SKM-1 treated with dmso at 0.1 percent for 144 hours (cell line): Measurements from ENCODE around the gene SMG6.
"Not testable (repeated sequence)": the region's sequence is repeated elsewhere in the genome, so short reads cannot be mapped to it uniquely, and the experiment has no call there.

Experiments
- DNase-seq: peaks from one replicate; lab custom pipeline; 2025; ENCODE audit not compliant: unreplicated experiment; lab: John Stamatoyannopoulos, UW

SMG6 gene

DNA sequence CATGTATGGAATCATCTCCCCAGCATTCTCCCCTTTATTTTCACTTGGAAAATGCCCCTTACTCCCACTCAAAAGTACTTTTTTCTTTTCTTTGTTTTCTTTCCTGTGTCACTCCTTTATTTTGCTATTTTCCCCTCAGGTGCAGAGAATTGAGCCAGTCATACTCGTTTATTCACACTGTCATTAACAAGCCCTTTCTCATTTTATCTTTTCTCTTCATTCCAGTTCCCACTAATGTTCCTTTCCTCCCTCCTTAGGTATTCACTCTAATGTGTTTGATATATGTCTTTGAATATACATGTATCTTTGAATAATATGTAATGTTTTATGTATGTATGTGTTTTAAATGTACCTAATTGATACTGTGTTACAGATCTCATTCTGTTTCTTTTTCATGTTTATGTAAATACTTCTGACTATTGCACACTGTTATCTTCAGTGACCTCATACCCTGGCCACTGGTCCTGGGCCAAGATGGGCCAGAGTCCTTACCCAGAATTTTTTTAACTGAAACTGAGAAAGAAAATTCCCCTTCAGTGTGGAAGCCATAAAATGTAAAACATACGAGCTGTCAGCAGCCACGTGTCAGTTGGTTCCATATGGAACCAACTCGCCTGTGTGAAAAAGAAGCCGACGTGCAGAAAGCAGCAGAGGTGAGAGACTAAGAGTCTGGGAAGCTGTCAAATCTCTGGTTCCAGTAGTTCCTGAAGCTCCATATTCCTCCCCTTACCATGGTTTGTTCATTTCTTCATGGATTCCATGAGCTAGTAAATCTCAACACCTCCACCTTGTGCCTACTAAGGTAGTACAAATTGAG lies 6.0 kb upstream of the SMG6 start:
- DNase-seq: no peak

DNA sequence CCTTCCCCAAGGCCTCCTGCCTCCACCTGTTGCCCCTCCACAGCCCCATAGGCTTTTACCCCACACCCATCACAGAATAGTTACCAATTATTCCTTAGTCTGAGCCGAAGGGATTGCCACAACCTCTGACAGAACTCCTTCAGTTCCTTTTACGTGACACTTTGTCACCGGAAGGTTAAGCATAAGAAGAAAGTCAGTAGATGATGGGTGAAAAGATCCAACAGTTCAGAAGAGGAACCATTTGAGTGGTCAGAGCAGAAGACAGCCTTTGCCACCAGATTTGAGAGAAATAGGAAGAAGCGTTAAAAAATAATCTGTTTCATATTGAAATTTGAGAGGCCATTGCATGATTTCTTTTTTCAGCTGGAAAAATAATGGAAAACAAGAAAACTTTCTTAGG lies 1.3 kb upstream of the SMG6 start:
- DNase-seq: no peak

DNA sequence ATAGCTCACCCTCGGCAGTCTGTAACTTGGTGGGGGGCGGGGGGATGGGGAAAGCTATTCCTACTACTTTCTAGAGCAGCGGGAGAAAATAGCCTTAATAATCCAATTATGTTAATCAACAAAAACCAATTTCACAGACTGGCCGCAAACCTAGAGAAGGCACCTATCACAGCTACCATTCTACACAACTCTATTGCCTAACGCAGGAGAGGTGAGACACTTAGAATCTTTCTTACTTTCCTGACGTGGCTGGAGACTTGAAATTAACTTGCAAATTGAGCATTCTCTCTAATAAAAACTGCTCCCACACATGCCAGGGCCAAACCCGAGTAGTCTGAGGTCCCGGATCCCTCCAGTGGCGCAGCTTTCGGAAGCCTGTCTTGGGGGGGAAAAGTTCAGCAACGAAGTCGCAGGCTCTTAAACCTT lies 794 bp downstream of the SMG6 start:
- DNase-seq: no peak

DNA sequence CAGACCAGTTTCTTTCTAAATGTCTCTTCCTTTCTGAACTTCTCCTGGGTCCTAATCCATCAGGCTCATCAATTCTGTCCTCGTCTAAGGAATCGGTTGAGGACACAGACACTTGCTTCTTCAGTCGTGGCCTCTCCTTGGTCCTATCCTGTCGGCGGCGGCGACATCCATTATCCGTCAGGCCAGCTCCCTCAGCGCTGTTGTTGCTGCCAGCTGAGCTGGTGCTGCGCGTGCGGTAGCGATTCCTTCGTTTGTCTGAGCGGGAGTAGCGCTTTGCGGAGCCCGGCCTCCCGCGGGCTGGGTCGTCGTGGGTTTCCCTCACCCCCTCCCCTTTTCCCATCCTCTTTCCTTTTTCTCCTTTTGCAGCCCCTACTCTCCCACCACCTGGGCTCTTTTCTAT lies 3.8 kb downstream of the SMG6 start:
- DNase-seq: no peak

DNA sequence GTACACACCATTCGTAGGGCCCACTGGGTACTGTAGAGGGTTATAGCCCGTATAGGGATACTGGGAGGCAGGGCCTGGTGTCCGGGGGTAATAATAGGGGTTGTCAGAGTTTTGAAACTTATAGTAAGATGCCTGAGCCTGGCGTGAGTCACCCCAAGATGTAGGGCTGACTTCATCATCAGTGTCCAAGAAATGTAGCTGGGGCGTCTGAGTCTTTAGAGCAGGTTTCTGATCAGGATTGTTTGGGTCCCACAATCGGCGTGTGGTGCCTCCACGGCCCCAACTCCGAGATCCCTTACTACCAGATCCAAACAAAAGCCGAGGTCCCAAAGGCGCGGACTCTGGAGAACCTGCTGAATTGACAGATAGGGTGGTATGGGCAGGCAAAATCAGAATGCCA lies 4.4 kb downstream of the SMG6 start:
- no peak for DNase-seq

DNA sequence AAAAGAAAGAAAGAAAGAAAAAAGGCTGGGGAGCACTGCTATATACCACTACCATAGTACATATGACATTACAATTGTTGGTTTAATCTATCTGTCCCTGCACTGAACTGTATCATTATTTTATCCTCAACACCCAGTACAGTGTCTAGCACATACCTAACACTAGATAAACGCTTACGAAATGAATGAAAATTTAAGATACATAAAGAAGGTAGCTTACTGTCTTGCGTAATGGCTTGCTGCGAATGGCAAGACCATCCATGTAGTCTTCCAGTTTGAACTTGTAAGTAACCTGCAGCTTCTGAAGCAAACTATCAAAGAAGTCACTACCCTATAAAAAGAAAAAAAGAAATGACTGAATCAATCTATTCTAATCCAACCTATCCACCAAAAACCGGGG lies 6.6 kb downstream of the SMG6 start:
- no peak for DNase-seq

DNA sequence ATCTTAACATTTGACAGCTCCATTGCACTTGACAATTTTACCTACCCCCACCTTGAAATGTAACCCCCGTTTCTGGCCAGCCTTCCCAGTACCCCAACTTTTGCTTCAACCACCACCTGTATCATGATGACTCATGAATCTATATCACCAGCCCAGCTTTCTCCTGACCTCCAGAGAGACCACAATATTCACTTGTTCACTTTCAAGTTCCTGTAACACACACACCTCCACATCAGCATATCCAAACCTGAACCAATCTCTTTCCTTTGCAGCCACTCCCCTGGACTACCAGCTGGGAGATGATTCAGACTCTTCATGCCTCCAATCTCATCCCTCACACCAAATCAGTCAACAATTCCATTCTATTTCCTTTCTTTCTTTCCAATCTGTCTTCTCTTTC lies 8.0 kb downstream of the SMG6 start:
- DNase-seq: no peak

DNA sequence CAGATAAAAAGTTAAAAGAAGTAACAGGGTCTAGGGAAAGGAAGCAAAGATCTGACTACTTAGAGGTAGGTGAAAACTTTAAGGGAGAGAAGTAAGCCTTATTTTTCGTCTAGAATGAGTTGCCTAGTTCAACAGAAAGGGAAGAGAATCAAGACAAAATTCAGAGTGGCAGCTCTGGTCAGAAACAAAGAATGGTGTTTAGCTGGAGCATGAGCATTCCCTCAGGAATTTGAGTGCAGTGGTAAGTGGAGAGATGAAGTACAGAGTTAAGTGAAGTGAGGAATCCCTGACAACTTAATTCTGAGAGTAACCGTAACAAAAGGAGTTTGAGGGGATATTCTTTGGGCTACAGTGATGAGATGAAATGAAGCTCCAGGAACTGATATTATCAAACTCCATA lies 11.5 kb downstream of the SMG6 start:
- DNase-seq: no peak

DNA sequence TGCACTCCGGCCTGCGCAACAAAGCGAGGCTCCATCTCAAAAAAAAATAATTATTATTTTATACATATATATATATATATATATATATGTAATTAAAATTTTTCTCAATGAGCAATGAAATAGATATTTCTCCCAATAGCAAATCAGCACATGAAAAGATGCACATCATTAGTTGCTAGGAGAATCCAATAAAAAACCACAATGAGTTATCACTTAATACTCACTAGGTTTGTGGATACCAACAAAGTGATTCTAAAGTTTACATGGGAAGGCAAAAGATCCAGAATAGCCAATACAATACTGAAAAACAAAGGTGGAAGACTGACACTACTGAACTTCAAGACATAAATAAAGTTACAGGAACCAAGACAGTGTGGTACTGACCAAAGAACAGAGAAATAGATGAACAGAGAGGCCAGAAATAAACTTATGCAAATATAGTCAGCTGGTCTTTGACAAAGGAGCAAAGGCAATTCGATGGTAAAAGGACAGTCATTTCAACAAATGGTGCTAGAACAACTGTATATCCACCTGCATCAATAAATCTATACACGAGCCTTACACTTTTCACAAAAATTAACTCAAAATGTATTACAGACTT lies 13.6 kb downstream of the SMG6 start:
- no peak for DNase-seq

DNA sequence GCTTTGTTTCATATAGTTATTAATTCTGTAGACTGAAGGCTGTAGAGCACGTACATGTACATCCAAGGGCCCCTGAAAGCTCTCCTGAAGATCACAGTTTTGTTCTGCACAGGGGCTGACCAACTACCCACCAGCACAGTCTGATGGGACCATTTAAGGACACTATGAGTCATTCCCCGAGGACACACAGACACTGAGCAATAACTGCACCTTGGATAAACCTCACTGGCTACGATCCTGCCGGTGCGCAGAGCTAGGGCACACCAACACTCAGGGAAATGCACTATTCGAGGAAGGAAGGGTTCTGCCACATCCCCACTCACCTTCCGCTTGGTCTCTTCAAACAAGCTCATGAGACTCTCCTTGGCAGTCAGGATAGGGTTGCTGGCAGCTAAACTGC lies 20.3 kb downstream of the SMG6 start:
- DNase-seq: no peak

DNA sequence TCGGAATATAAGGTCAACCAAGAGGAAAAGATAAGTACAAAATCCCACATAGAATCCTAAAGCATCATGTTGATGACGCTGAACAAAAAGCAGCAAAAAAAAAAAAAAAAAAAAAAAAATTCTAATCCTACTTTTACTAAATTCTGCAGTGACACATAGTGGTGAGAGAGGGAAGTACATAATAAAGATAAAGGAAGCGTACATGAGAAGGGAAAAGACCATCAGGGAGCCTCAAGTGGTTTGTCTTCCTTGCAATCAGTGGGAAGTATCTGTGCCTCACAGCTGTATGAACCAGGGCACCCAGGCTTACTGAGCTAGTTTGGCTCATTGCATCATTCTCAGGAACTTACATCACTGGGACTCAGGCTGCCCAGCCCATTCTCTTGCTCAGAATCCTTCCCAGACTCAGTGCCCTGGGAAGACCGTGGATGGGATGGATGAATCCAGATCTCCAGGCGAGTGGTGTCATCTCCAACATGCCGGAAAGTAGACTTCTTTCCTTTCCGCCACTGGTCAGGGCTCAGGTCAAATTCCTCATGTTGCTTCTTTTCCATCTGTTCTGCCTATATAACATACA lies 21.2 kb downstream of the SMG6 start:
- DNase-seq: peak; percentile 65

DNA sequence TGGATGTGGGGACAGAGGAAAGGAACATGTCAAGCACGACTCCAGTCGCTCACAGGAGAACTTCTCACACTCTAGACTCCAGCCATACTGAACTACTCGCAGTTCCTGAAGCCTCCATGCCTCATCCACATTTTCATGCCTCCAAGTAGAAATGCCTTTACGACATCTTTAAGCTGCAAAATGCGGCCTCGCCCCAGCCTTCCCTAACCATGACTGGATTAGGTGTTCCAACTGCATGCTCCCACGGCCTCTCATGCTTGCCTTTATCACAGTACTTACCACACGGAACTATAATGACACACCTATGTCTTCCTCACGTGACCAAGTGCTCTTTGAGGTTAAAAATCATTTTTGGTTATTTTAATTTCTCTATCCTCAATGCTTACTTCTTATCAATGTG lies 23.9 kb downstream of the SMG6 start:
- DNase-seq: no peak

DNA sequence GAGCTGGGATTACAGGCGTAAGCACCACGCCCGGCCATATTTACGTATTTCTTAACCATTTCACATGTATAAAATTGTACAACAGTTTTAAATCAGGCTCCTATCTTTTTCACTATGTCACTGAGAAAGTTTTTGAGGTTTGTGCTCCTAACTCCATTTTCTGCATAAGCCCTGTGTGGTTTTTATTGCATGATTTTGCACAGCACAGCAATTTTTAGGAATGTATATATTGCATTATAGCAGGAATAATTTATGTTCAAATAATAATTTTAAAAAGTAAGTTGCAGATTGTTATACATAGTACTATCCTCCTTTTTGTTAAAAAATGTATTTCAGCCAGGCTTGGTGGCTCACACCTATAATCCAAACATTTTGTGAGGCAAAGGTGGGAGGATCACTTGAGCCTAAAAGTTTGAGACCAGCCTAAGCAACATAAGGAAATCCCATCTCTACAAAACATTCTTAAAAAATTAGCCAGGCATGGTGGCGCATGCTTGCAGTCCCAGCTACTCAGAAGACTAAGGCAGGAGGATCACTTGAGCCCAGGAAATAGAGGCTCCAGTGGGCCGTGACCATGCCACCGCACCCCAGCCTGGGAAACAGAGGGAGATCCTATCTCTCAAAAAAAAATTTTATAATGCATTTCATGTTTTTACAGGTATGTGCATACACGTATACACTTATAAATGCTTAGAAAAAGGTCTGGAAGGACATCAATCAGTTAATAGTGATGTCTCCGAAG lies 26.0 kb downstream of the SMG6 start:
- no peak for DNase-seq

DNA sequence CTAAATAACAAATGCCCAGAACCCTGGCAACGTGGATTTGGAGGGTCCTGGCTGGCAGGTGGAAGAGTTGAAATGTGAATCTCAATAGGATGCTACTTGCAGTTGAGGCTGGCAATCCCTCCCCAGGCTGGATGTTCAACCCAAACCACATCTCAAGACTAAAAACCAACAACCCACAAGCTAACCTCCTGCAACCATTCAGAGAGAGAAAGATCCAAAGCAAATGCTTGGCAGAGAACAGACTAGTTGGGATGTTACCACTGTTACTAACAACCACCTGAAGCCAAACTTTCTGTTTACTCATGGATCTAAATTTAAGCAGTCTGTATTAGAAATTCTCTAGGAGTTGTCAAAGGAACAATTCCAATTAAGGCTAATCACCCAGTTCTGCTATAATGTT lies 27.9 kb downstream of the SMG6 start:
- no peak for DNase-seq

DNA sequence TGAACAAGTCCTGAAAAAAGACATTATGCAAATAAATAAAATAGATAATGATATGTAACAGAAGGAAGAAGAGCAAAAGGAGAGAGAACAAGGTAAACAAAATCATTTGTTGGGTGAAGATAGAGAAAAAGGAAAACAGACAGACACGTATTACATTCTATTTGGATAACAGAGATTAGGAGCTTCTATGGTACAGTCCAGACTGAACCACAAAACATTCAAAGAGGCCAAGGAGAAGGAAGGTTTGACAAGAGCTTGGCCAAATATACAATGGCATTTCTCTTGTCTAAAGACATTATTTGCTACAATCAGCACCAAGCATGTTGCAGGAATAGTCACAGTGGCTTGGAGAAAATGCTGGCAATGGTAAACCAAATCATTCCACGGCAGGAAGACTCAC lies 29.2 kb downstream of the SMG6 start:
- DNase-seq: no peak

DNA sequence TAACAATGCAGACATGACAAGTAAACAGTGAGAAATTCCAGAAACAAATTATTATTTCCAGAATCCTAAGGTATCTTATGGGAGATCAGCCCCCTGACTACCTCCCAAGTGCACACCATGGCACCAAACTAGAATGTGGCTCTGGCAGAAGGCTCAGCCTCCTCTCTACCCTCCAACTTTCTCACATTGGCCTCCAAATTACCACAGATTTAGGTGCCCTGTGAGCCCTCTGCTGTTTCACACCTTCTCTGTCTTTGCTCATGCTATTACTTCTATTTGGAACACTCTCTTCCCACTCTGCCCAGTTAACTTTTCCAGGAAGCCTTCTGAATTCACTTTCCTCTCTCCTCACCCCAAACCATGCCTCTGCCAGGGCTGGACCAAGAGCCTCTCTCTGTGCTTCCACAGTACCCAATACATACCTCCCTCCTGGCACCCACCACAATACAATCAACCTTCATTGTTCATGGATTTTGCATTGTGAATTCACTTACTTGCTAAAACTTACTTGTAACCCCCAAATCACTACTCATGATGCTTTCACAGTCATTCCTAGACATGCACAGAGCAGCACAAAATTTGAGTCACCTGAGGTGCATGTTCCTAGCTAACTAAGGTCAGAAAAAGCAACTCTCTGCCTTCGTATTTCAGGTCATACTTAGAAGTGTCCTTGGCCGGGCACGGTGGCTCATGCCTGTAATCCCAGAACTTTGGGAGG lies 31.4 kb downstream of the SMG6 start:
- no peak for DNase-seq

DNA sequence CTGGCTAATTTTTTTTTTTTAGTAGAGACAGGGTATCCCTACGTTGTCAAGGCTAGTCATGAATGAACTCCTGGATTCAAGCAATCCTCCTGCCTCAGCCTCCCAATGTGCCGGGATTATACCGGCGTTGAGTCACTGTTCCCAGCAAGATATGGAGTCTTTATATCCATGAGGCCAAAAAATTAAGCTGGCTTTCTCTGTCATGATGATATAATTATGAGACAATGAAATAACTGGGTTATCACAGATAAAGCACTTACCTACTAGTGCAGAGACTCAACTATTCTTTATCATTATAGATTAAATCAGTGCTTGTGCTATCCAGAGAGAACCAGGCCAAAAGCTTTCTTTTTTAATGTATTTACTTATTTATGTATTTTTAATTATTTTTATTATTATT lies 36.2 kb downstream of the SMG6 start:
- DNase-seq: no peak

DNA sequence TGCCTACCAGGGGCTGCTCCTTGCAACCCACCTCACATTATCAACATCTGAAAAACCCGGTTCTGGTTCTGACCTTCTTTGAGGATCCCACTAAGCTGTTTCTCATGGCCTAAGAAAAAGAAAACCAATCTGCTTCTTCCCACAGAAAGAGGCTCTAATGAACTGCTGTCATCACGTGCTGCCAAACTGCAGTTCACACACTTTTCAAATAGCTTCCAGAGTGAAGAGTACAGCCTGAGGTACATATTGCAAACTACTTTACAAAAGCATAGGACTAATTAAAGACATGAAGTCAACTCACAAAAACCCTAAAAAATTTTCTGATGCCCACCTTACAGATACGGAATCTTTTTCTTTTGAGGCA lies 36.7 kb downstream of the SMG6 start:
- no peak for DNase-seq

DNA sequence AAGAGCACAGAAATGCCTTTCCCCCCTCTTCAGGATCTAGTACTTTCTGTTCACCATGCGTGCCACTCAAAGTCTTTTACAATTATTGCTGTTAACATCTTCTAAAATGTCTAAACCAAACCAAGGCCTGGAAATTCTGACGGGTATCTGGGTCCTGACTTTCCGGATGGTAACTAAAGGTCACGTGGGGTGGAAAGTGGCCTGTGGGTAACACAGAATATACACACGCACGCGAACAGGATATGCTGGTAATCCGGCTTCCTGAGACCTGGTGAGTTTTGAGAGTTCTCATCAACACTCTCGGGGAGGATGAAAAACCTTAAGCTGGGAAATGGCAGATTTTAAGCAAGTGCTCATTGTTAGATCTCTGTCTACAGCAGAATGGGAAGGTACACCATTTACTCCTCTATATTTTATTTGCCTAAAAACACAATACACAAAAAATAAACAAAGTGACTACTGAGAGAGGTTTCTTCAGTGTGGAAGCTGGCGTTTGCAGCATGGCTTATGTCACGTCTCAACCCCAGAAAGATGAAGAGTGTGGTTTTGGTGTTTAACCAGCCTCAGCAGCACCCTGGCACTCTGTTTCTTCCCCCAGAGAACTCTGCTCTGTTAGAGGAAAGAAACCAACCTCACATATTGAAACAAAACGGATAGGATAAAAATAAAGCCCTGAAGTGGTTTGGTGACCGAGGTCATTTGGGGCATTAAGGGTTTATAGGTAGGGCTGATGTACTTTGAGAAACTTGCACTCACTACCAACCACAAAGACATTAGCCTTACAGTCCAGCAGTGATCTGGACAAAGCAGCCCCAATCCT lies 37.3 kb downstream of the SMG6 start:
- no peak for DNase-seq

DNA sequence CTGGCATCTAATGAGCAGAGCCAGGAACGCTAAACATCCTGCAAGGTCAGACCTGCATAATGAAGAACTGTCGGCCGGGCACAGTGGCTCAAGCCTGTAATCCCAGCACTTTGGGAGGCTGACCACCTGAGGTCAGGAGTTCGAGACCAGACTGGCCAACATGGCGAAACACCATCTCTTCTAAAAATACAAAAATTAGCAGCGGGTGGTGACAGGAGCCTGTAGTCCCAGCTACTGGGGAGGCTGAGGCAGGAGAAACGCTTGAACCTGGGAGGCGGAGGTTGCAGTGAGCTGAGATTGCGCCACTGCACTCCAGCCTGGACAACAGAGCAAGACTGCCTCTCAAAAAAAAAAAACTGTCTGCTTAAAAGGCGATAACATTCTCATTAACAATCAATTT lies 38.4 kb downstream of the SMG6 start:
- not testable (repeated sequence) for DNase-seq
